ENCODE data around the gene ZNF253. TPM values are rescaled to one million over a fixed set of nuclear protein-coding genes. Genes with fewer than 3 reads are reported as not detected.

The ZNF253 gene
- total RNA-seq (2016; rRNA removed; fragmentation: Illumina TruSeq; extraction: Trizol) = 10.6 and 12.8 TPM in 2 replicates
- total RNA-seq (2016; cell fraction: cytosol; rRNA removed; fragmentation: Illumina TruSeq; extraction: Trizol; ENCODE audit: low read depth) = 1.2 and 1.7 TPM in 2 replicates
- 10.1 and 11.6 TPM in 2 replicates for total RNA-seq (2016; cell fraction: insoluble cytoplasmic fraction; rRNA removed; fragmentation: Illumina TruSeq; extraction: Trizol)
- 4.2 and 8.1 TPM in 2 replicates for total RNA-seq (2016; cell fraction: membrane; rRNA removed; fragmentation: Illumina TruSeq; extraction: Trizol)
- total RNA-seq (2016; cell fraction: nucleus; rRNA removed; fragmentation: Illumina TruSeq; extraction: Trizol) = 12.7 and 17.2 TPM in 2 replicates
- polyA plus RNA-seq (2011; rRNA removed) = 3.5 and 3.6 TPM in 2 replicates
- 1.4 and 2.5 TPM in 2 replicates for polyA plus RNA-seq (2011; cell fraction: cytosol; rRNA removed)
- 3.0 and 3.4 TPM in 2 replicates for polyA plus RNA-seq (2011; cell fraction: nucleus; rRNA removed)
- 3.7 and 6.1 TPM in 2 replicates for polyA plus RNA-seq (2012)
- polyA plus RNA-seq (2016; cell fraction: cytosol; fragmentation: Illumina TruSeq; extraction: Trizol; ENCODE audit: low read depth) = 0.58 and 0.64 TPM in 2 replicates
- 10.5 and 10.9 TPM in 2 replicates for polyA plus RNA-seq (2016; cell fraction: insoluble cytoplasmic fraction; fragmentation: Illumina TruSeq; extraction: Trizol; ENCODE audit: low read depth)
- polyA plus RNA-seq (2016; cell fraction: membrane; fragmentation: Illumina TruSeq; extraction: Trizol; ENCODE audit: low read depth) = 1.9 and 2.1 TPM in 2 replicates
- 10.5 and 14.1 TPM in 2 replicates for polyA plus RNA-seq (2016; cell fraction: nucleus; fragmentation: Illumina TruSeq; extraction: Trizol; ENCODE audit: insufficient read depth, low read depth)
- 0.65 and 1.6 TPM in 2 replicates for polyA minus RNA-seq (2011; rRNA and poly(A)+ RNA removed; ENCODE audit: low replicate concordance)
- polyA minus RNA-seq (2011; cell fraction: cytosol; rRNA and poly(A)+ RNA removed) = 4.0 and 4.7 TPM in 2 replicates
- 20.2 and 30.8 TPM in 2 replicates for polyA minus RNA-seq (2011; cell fraction: nucleus; rRNA and poly(A)+ RNA removed)
- Bru-seq, nascent RNA = percentile 87 among the genes with signal in this experiment
- percentile 63 among the genes with signal in this experiment for BruChase-seq, experiment 1, labeled RNA remaining after a 6-hour chase
- percentile 73 among the genes with signal in this experiment for BruChase-seq, experiment 2, labeled RNA remaining after a 2-hour chase
- long read RNA-seq, experiment 1, partial matches to known transcripts = 0 of 6 reads
- long read RNA-seq, experiment 1, other reads (novel, unspliced or antisense) = 2 of 6 reads
- long read RNA-seq, experiment 2, partial matches to known transcripts = 0 of 6 reads
- long read RNA-seq, experiment 2, other reads (novel, unspliced or antisense) = 6 of 6 reads

DNA sequence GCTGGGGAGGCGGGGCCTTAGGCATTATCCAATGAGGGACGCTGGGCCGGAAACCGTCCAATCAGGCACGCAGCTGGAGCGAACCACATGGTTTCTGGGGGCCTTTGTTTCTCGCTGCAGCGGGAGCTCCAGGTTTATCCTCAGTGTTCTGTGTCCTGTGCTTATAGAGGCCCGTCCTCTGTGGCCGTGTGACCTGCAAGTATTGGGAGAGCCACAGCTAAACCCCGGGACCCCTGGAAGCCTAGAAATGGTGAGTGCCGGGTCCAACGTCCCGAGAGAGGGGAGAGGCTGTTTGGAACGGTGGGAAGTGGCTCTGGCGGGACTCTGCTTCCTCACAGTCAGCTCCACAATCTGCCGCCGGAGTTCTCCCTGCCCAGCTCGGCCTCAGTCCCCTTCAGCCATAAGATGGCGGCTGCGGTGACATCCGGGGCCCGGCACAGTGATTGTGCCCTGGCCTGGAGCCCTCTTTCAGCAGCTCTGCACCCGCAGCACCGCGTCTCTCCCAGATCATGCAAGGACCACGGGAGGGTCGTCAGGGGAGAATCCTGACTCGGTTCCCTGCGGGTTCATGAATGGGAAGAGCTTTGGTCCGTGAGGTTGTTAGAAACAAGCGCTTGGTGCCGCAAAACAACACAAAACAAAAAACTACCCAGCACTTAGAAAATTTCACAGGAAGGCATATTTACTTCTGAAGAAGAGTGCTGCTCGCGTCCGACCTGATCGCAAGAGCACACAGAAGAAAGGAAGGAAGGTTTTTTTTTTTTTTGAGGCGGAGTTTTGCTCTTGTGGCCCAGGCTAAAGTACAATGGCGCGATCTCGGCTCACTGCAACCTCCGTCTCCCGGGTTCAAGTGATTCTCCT, at the start of gene ZNF253:
ZNF253 (plus strand) TSS at position 133 of the 861 bp plus-strand sequence; CDS start at position 248, 115 bp downstream.
- intact Hi-C loops (cut with micrococcal nuclease; ENCODE audit: unreplicated experiment) = loop anchor here (2.0 to 5.0 kb wide), 2 partner anchors 89 to 203 kb away; partner anchors contain the start of gene ATP13A1
- Histone ChIP-seq H3K4me1 (ENCODE audit: insufficient read depth, low read length) (peaks cover 35% of the 10 kb centered on the region), H3K9ac (ENCODE audit: insufficient read depth, low read depth, low read length) (peak within 1 kb of the TSS; percentile 95)
- no peak for TF ChIP-seq HNF1B (CRISPR knock-in tag; IDR thresholded peaks at IDR 0.05)
- TF ChIP-seq DPF2 (CRISPR knock-in tag; IDR thresholded peaks at IDR 0.05; ENCODE audit: borderline replicate concordance, low read depth) = no peak
- TF ChIP-seq ZBTB37 (CRISPR knock-in tag; IDR thresholded peaks at IDR 0.05) = no peak
- TF ChIP-seq, protein P1, sequence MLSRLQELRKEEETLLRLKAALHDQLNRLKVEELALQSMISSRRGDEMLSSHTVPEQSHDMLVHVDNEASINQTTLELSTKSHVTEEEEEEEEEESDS (CRISPR knock-in tag; IDR thresholded peaks at IDR 0.05; ENCODE audit: borderline replicate concordance) = no peak
- TF ChIP-seq ZSCAN30 (CRISPR knock-in tag; IDR thresholded peaks at IDR 0.05) = no peak
- TF ChIP-seq ZNF124 (CRISPR knock-in tag; IDR thresholded peaks at IDR 0.05) = no peak
- TF ChIP-seq POLR2G (IDR thresholded peaks at IDR 0.05; ENCODE audit: low read depth, low read length) = peak; percentile 96
- no peak for TF ChIP-seq LRRFIP1 (CRISPR knock-in tag; conservative IDR thresholded peaks at IDR 0.05)
- peak; percentile 96 to 98 for TF ChIP-seq POLR2A (IDR thresholded peaks at IDR 0.05; ENCODE audit: insufficient read depth in 1 of 2, low read depth in 2 of 2, low read length in 2 of 2)
- TF ChIP-seq ZNF235 (CRISPR knock-in tag; IDR thresholded peaks at IDR 0.05; ENCODE audit: borderline replicate concordance) = 0 out of 2 replicates have a peak, but pooled peaks have one; percentile 36
- no peak for TF ChIP-seq ZNF746 (CRISPR knock-in tag; IDR thresholded peaks at IDR 0.05)

More for the DNA sequence above, at the start of gene ZNF253:
- Histone ChIP-seq H3K27ac (ENCODE audit: extremely low read length, insufficient read depth, low read length) (peak within 1 kb of the TSS; percentile 99), H3K27me3 (ENCODE audit: control insufficient read depth in 1 of 2, insufficient read depth in 2 of 2, low read length in 2 of 2) (no peaks in the 10 kb centered on the region; a peak in 1 of 5 replicates), H3K9me3 (ENCODE audit: low read length) (no peaks in the 10 kb centered on the region), H4K20me1 (ENCODE audit: insufficient read depth, low read length) (peaks cover 2% of the 10 kb centered on the region; the same call in 1 of the 2 replicates), H3K4me2 (ENCODE audit: low read depth, low read length) (peak within 1 kb of the TSS; percentile 76), H3K4me3 (replicated peaks in 1 of 3; ENCODE audit: insufficient read depth in 1 of 3, low read depth in 2 of 3, low read length in 3 of 3) (peak within 1 kb of the TSS; percentile 80 to 91 (median 90)), H2AFZ (ENCODE audit: low read length) (no peak within 1 kb of the TSS), H3K36me3 (replicated peaks in 1 of 2; ENCODE audit: control insufficient read depth in 1 of 2, insufficient read depth in 2 of 2, low read length in 2 of 2) (no peaks in the 10 kb centered on the region), H3K79me2 (ENCODE audit: insufficient read depth, low read length) (peaks cover 47% of the 10 kb centered on the region)
- BruUV-seq (replicated peaks) = TSS peak; percentile 88
- ATAC-seq = peak; percentile 97
- DNase-seq (ENCODE audit: low spot score) = peak; percentile 95
- in situ Hi-C loops (cut with HindIII; ENCODE audit: extremely low pct_ligation_motif_present, low pct_unique_long_range_greater_than_20kb) = no loop called here
- POLR2A ChIA-PET = interaction anchor here (0.7 to 3.0 kb wide), 11 partner anchors 12 to 699 kb away, joined by 3 to 35 read pairs (median 4); partner anchors contain the start of genes ATP13A1, ZNF101, ZNF14 and ZNF737
- WGBS (ENCODE audit: low lambda C conversion rate) = 3% methylated on average over 28 of the region's 43 CpGs
- CTCF ChIA-PET (ENCODE audit: low intra/inter-chr PET ratio, low total read pairs) = no interaction called here
- FAIRE-seq = peak; percentile 70

Measured in HepG2 (cell line).